HG02973 (cell line): ENCODE measurements around the gene PAQR8.
"Not testable (repeated sequence)": the region's sequence is repeated elsewhere in the genome, so short reads cannot be mapped to it uniquely, and the experiment has no call there.

Source experiments
- ATAC-seq: cut with Tn5 transposase; IDR thresholded peaks from one replicate; pipeline ENCODE4 v1.9.1; 2021; ENCODE audit warnings: moderate library complexity; ENCODE audit not compliant: unreplicated experiment

PAQR8 gene

DNA sequence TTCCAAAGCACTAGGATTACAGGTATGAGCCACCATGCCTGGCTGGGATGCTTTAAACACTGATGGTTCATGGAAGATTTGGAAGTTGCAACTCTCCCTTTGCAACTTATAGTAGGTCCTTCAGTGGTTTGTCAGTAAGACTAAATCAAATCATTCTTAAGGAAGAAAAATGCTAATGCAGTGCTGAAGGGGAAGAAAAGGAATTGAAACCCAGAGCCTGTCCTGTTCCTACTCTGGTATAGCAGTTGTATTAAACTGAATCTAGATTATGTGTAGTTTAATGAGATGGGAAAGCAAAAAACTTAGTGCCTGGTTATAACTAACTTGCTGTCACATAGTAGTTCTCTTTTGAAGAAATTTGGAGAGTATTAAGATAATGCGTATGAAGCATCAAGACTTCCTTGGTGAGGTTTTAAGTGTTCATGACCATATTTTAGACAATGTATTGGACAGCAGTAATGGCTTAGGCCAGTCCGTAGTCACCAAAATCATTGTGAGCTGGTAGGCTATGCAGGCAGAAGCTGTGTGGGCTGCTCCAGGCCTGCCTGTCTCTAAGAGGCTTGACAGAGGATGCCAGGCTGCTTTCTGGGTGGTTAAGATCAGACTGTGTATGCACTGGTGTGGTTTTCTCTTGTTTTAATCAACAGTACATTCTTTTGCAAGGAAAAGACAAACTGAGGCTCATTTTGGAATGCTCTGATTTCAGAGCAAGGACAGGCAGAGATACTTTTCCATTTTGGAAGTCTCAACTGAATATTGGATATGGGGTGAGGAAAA, 14.0 kb downstream of the PAQR8 start:
- no peak for ATAC-seq

- no peak for ATAC-seq
These were observed 14.8 kb downstream of the PAQR8 start for GRCh38 chr6:52376763-52377162.

- ATAC-seq, result no peak
These were observed 15.7 kb downstream of the PAQR8 start for GRCh38 chr6:52377538-52378221.

GRCh38 chr6:52381249-52381648, 19.3 kb downstream of the PAQR8 start:
- no peak for ATAC-seq

DNA sequence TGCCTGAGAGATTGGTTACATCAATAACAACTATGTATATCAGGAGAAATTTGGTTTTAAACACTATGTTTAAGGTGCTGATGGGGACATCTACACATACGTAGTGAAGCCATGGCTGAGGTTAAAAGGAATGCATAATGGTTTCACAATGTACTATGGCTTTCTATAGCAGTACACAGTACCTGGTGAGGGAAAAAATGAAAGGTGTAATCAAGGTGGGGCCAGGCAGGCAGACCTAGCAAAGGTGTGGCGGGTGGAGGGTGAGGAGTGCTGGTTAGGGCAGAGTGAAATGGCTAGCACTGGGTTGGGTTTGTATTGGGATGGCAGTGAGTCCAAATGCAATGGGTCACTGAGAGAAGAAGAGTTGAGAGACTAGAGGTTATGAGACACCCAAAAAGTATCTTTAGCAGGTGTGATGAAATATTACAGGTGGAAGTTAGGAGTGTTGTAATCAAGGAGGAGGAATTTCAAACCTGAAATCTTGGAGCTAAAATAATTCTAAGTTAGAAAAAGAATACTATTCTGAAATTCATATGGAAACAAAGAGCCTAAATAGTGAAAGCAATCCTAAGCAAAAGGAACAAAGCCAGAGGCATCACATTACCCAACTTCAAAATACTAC, 22.3 kb downstream of the PAQR8 start:
- ATAC-seq, result no peak

- ATAC-seq, result no peak
These were observed 23.1 kb downstream of the PAQR8 start for GRCh38 chr6:52385074-52385473.

- not testable (repeated sequence) for ATAC-seq
These were observed 26.2 kb downstream of the PAQR8 start for GRCh38 chr6:52388119-52388518.

- no peak for ATAC-seq
These were observed 26.8 kb downstream of the PAQR8 start for GRCh38 chr6:52388790-52389189.

DNA sequence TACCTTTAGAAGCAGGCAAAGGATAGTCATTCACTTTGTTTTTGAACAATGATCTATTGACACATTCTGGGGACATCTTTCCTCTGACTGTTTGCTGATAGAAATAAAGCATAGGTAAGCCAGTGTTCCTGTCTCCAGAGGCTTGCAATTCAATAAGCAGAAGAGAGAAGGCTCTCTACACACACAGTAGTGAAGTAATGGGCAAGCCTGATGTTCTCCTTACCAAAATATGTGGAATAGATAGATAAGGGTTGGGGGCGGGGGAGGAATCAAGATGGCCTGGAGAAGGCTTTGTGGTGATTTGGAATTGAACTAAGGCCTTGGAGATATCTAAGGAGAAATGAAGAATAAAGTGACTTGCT, 27.3 kb downstream of the PAQR8 start:
- no peak for ATAC-seq

DNA sequence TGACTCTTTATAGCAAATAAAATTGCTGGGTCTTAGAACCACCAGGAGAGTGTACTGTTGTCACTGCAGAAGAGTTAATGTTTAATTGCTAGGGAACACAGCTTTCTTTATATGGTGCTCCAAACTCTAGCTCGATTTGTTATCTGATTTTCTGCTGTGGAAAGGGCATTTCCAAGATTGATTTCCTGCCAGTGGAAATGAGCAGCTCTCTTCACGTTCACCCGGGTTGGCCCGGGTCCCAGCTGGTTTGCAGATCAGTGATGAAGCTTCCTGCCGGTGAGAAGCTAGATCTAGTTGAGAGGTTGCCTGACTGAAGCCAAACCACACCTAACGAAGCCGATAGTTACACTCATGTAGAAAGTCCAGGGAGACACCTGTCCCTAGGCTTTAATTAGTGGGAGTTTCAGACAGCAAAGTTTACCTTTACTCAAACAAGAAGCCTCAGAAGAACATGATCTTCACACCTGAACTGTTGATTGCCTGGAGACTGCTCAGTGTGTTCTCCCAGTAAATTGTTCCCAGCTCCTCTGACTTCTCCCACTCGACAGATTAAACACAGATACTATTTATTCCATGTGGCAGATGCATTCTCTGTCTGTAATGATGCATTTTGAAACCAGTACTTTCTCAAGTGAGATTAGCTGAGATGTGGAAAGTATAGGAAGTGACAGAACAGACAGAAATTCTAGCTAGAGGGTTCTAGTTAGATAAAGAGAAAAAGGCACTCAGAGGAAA, 27.8 kb downstream of the PAQR8 start:
- peak; percentile 51 for ATAC-seq

DNA sequence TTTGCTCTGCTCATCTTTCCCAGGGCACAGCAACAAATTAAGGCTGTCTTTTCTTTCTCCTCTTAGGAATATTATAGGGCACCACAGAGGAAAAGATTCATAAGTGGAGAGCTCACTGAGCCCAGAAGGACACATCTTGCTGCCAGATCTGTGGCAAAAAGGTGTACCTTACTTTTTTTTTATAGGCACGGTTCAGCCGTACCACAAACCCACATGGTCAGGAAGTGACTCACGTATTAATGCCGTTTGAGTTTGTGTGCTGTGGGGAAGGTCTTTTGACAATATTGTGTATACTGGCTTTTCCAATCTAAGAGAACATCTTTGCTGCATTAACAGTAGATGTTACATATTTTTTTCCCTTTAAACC, 28.4 kb downstream of the PAQR8 start:
- ATAC-seq, result peak; percentile 44

GRCh38 chr6:52391599-52391998, 29.6 kb downstream of the PAQR8 start:
- no peak for ATAC-seq

- no peak for ATAC-seq
These were observed 31.0 kb downstream of the PAQR8 start for GRCh38 chr6:52392944-52393343.

DNA sequence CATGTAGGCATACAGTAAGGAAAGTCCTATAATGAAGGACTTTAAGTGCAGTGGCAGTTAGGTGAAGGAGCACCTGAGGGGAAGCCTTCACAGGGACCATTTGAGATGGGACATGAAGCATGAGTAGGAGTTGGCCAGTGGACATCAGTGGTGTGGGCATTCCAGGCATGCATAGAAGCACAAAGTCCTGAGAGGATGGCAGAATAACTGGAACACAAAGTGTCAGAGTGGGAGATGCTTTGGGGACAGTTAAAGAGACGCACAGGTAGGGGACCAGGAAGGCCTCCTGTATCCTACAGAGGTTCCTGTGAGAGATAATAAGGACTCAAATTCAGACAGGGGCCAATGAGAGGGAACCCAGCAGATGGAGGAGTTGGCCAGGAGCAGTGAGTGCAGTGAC, 31.8 kb downstream of the PAQR8 start:
- no peak for ATAC-seq

DNA sequence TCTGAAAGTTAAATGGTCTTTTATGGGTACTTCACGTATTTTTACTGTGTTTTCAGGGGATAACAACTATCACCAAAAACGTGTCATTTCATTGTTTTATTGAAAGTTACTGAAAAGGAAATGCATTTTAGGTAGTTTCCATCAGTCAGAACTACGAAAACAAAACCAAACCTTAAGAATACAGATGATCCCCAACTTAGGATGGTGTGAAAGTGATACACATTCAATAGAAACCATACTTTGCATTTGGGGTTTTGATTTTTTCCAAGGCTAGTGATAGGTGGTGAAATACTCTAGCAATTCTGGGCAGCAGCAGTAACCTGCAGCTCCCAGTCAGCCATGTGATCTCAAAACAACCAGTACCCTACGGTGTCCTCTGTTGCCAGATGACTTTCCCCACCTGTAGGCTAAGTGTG, 32.3 kb downstream of the PAQR8 start:
- peak; percentile 49 for ATAC-seq

GRCh38 chr6:52395969-52396368, 34.0 kb downstream of the PAQR8 start:
- ATAC-seq, result no peak

GRCh38 chr6:52399511-52400312, 37.8 kb downstream of the PAQR8 start:
- ATAC-seq, result no peak

DNA sequence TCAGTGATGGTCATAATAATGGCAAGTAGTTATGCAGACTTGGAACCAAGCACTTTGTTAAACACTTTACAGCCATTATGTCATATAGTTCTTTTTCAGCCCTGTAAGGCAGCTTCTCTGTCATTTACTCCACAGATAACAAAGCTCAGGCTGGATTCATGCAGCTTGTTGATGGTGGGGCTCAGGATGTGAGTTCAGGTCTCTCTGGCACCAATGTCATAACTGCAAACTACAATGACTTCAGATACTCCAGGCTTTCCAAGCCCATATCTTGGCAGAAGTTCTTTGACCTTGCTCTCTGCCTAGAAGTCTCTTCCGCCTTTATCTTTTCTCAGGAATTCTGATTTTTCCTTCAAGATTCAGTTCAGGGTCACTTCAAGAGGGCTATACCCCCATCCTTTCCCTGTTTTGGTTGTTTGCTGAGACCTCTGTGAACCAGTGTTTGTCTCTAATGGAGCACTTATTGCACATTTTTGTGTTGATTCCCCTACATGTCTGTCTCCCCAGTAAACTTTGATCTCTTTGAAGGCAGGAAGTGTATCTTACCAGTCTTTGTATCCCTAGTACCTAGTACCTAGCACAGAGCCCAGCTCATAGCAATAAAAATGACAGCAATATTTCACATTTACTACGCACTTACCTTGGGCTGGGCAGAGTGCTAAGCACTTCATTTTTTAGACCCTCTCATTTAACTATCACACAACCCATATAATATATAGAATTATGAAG, 38.5 kb downstream of the PAQR8 start:
- ATAC-seq, result no peak

DNA sequence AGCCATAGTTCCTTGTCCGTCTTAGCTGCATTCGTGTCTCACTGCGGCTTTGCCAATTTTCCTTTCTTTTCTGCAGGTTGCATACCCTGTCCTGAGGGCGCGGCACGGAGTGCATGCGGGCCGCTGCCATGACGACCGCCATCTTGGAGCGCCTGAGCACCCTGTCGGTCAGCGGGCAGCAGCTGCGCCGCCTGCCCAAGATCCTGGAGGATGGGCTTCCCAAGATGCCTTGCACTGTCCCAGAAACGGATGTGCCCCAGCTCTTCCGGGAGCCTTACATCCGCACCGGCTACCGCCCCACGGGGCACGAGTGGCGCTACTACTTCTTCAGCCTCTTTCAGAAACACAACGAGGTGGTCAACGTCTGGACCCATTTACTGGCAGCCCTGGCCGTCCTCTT, 41.1 kb downstream of the PAQR8 start:
- ATAC-seq, result no peak

DNA sequence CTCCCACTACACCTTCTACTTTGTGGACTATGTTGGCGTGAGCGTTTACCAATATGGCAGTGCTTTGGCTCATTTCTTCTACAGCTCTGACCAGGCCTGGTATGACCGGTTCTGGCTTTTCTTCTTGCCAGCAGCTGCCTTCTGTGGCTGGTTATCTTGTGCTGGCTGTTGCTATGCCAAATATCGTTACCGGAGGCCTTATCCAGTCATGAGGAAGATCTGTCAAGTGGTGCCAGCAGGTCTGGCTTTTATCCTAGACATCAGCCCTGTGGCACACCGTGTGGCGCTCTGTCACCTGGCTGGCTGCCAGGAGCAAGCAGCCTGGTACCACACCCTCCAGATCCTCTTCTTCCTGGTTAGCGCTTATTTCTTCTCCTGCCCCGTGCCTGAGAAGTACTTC, 41.7 kb downstream of the PAQR8 start:
- ATAC-seq, result no peak
